DMS114 treated with DMSO at 0.1 percent for 48 hours (cell line): ENCODE data around the gene PEF1.

ENCODE experiments used
- DNase-seq: peaks from one replicate; lab custom pipeline; 2025; ENCODE audit not compliant: unreplicated experiment; lab: John Stamatoyannopoulos, UW

The PEF1 gene

DNA sequence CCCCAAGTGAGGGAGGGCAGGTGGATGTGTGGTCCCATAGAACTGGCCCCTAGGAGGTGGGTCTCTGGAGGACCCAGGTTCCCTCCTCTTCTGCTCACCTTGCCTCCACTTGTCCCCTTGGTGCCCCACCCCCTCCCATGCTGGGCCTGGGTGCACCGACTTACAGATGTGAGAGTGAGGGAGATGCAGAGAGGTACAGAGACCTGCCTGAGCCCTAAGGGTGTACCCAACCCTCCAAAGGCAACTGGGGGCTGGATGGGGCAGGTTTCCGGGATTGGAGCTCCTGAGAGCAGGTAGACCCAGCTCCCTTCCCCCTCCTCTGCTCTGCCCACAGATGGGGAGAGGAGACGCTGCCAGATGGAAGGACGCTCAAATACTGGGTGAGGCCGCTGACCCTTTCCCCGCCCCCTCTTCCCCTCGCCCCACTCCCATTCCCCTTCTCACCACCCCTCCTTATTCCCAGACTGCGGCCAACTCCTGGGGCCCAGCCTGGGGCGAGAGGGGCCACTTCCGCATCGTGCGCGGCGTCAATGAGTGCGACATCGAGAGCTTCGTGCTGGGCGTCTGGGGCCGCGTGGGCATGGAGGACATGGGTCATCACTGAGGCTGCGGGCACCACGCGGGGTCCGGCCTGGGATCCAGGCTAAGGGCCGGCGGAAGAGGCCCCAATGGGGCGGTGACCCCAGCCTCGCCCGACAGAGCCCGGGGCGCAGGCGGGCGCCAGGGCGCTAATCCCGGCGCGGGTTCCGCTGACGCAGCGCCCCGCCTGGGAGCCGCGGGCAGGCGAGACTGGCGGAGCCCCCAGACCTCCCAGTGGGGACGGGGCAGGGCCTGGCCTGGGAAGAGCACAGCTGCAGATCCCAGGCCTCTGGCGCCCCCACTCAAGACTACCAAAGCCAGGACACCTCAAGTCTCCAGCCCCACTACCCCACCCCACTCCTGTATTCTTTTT is 58.0 kb downstream of the PEF1 start:
- DNase-seq = no peak

DNA sequence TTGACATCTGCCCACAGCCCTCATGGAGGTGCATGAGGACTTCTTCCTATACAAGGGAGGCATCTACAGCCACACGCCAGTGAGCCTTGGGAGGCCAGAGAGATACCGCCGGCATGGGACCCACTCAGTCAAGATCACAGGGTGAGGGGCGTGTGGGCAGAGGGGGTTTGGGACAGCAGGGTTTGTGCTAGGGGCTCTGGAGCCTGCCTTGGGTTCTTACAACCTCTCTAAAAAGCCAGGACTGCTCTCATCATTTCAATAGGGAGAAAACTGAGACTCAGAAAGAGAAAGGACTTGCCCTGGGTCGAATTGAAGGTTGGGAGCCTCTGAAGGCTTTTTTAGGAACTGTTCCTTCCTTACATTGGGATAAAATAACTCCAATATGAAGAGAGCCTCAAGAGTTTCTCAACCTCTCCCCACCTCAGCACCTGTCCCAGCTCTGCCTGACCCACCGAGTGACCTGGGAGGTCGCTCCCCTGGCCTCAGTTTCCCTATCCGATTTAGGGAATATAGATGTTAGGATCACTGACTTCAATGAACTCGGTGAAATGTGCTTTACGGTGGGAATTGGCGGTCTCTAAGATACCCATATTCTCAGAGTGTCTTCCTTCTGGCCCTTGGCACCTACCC is 58.8 kb downstream of the PEF1 start:
- DNase-seq = no peak

DNA sequence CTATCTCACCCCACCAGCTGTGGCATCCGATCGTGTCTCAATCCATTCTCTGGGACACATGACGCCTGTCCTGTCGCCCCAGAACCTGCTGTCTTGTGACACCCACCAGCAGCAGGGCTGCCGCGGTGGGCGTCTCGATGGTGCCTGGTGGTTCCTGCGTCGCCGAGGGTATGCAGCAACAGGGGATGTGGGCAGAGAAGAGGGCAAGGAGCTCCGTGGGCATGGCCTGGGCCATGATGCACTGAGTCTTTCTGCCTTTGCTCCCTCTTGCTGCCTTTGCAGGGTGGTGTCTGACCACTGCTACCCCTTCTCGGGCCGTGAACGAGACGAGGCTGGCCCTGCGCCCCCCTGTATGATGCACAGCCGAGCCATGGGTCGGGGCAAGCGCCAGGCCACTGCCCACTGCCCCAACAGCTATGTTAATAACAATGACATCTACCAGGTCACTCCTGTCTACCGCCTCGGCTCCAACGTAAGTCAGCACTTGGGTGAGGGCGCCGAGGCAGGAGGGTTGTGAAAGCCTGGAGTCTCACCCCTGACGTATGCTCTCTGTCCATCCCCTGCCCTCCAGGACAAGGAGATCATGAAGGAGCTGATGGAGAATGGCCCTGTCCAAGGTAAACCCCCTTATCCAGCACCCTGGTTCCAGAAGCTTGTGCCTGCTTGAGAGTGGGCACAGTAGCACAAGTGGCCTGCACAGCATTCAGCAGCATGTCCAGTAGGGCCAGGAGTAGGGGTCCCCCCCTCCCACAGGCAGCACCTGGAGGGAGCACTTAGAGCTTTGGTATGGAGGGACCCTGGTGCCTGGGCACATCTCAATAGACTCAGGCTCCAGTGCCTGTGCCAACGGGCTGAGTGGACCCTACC is 59.6 kb downstream of the PEF1 start:
- no peak for DNase-seq

DNA sequence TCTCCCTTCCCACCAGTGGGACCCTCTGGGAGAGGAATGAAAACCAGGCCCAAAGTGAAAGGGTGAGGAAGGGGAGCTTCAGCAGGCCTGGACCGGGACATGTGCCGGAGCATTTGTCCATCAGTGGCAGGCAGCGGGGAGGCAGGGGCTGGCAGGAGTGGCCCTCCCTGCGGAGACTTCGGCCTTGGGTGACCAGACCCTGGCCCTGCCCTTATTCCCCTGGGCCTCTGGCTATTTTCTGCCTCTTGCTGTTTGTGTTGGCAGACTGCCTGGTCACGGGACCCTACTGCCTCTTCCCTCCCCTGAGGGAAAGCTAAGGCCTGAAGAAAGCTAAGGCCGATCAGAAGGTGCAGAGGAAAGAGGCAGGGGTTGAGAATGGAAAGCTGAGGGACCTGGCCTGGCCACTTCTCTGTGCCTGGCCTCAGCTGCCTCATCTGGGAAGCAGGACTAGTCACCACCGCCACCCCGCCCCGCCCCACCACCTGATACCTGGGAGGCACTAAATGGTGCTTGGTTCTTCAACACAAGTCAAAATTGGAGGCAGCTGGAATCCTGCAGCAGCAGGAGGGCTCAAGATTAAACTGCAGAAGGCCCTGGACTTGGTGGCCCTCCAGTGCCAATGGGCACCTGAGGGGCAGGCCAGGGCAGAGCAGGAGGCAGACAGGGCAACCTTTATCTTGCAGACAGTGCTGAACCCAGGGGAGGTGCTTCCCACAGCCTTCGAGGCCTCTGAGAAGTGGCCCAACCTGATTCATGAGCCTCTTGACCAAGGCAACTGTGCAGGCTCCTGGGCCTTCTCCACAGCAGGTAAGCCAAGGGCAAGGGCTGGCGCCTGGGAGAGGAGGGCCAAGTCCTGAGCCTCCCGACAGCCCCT is 60.4 kb downstream of the PEF1 start:
- DNase-seq = no peak

DNA sequence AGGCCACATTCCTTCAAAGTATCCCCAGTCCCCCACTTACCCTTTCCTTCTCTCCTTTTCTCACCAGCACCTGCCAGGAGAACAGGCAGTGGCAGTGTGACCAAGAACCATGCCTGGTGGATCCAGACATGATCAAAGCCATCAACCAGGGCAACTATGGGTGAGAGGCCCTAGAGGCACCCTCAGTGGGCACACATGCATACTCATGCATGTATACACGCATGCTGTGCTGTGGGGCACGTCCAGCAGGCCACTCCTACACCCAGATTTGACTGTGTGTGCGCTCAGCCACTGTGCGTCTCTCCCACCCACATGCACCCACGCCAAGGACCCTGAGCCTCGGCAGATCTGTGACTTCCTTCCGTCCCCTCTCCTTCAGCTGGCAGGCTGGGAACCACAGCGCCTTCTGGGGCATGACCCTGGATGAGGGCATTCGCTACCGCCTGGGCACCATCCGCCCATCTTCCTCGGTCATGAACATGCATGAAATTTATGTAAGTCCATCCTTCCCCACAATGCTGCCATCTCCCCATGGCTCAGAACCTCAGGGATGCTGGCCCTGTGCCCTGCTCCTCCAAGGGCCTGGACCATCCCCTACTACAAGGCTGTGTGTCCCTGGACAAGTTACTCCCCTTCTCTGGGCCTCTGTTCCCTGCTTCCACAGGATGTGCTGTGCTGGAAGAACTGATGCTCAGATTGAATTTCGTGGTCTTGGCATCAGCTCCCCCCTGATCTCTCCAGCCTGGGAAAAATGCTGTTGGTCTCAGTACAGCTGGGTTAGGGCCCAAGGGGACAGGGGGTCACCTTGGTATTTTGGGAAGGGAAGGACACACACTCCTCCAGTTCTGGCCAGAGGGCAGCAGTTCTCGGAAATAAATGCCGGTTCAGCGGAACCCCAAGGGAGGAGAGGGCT is 61.3 kb downstream of the PEF1 start:
- DNase-seq = no peak

DNA sequence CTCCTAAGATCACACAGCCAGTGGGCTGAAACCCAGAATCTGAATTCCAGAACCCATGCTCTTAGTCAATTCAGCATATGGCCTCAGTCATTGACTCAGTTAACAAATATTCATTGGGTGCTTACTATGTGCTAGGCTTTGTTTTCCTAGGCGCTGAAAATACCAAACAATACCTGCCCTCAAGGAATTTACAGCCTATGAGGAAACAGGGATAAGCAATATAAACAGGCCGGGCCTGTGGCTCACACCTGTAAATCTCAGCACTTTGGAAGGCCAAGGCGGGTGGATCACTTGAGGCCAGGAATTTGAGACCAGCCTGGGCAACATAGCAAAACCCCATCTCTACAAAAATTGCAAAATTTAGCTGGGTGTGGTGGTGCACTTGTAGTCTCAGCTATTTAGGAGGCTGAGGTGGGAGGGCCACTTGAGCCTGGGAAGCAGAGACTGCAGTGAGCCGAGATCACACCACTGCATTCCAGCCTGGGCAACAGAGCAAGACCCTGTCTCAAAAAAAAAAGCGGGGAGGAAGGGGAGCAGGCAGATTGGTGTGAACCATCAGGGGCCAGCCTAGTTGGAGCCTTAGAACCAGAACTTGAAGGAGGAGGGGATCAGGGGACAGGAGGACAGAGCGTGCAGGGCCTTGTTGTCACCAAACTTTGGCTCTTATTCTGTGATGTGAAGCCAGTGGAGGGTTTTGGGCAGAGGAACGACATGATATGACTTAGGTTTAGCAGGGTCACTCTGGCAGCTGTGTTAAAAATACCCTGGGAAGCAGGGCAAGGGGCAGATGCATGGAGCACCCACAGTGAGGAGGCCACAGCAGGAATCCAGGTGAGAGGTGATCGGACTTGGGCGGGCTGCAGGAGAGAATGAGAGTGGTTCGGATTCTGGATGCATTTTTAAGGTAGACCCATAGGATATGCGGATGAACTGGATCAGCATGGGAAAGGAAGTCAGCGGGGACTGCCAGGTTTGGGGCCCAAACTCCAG is 62.6 kb downstream of the PEF1 start:
- no peak for DNase-seq

DNA sequence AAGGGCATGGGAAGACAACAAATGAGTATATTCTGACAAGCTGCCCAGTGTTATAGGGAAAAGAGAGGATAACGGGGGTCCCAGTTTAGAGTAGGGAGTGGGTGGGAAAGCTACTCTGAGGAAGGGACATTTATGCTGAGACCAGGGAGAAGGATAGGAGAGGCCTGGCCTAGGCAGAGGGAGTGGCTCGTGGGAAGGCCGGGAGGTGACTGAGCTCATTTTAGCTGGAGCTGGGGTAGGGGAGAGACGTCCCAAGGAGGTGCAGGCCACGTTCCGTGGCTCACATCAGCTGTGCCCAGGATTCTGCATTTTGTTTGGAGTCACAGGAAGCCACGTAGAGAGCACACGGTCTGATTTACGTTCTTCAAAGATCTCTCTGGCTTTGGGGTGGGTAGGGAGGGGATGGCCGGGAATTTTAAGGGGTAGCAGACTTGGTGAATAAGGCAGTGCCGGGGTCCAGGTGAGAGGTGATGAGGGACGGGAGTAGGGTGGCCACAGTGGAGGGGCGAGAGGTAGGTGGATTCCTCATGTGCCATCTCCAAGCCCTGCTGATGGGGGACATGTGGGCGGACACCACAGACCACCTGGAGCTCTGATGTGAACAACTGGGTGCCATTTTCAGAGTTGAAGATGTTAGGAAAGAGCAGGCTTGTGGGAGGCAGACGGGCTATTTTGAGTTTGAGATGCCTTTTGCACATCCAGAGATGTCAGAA is 63.6 kb downstream of the PEF1 start:
- DNase-seq = no peak

DNA sequence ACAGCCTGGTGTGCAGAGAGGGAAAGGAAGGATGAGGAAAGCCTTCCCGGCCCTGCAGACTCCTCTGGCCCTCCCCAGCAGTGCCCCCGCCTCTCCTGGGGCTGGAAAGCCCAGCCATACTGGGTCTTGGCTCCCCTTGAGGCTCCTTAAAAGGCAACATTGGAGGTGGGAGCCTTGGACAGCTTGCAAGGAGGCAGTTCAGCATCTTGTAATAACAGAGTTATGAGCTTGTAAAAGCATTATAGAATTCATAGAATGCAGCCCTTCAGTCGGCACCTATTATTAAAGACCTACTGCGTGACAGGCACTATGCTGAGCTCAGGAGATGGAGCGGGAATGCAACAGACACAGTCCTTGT is 64.2 kb downstream of the PEF1 start:
- DNase-seq = no peak
